GM18909 (cell line): ENCODE results near the gene ZCCHC2.
A peak's percentile ranks its signal among the peaks of the same experiment; 100 is the strongest.

ENCODE experiments used
- ATAC-seq: cut with Tn5 transposase; IDR thresholded peaks from one replicate; pipeline ENCODE4 v1.9.1; 2021; ENCODE audit warnings: mild to moderate bottlenecking; ENCODE audit not compliant: unreplicated experiment, poor library complexity

ZCCHC2 gene

GRCh38 chr18:62537042-62537894 lies 14.4 kb downstream of the ZCCHC2 start:
- no peak for ATAC-seq

GRCh38 chr18:62537946-62538345 lies 15.1 kb downstream of the ZCCHC2 start:
- no peak for ATAC-seq

GRCh38 chr18:62538881-62539280 lies 16.1 kb downstream of the ZCCHC2 start:
- ATAC-seq = no peak

- ATAC-seq = no peak
Measured at GRCh38 chr18:62539284-62540165, 16.7 kb downstream of the ZCCHC2 start.

- ATAC-seq = no peak
Measured at GRCh38 chr18:62543021-62543420, 20.2 kb downstream of the ZCCHC2 start.

GRCh38 chr18:62545098-62545497 lies 22.3 kb downstream of the ZCCHC2 start:
- no peak for ATAC-seq

GRCh38 chr18:62549755-62550154 lies 26.9 kb downstream of the ZCCHC2 start:
- ATAC-seq = no peak

- ATAC-seq = no peak
Measured at GRCh38 chr18:62550746-62551145, 27.9 kb downstream of the ZCCHC2 start.

GRCh38 chr18:62551972-62552513 lies 29.2 kb downstream of the ZCCHC2 start:
- no peak for ATAC-seq

- ATAC-seq = peak; percentile 55
Measured at GRCh38 chr18:62554061-62554815, 31.4 kb downstream of the ZCCHC2 start.

- no peak for ATAC-seq
Measured at GRCh38 chr18:62555135-62555534, 32.3 kb downstream of the ZCCHC2 start.

- no peak for ATAC-seq
Measured at GRCh38 chr18:62556397-62556796, 33.6 kb downstream of the ZCCHC2 start.

GRCh38 chr18:62558015-62558663 lies 35.3 kb downstream of the ZCCHC2 start:
- peak; percentile 47 for ATAC-seq

- no peak for ATAC-seq
Measured at GRCh38 chr18:62564044-62564443, 41.2 kb downstream of the ZCCHC2 start.

- ATAC-seq = no peak
Measured at GRCh38 chr18:62566199-62566598, 43.4 kb downstream of the ZCCHC2 start.

GRCh38 chr18:62566818-62567217 lies 44.0 kb downstream of the ZCCHC2 start:
- no peak for ATAC-seq

GRCh38 chr18:62569081-62569655 lies 46.3 kb downstream of the ZCCHC2 start:
- ATAC-seq = no peak

- no peak for ATAC-seq
Measured at GRCh38 chr18:62571037-62571436, 48.2 kb downstream of the ZCCHC2 start.

GRCh38 chr18:62571648-62572047 lies 48.8 kb downstream of the ZCCHC2 start:
- no peak for ATAC-seq
